GM21529 (cell line): ENCODE results near the gene EXOSC7.
"Not testable (repeated sequence)": the region's sequence is repeated elsewhere in the genome, so short reads cannot be mapped to it uniquely, and the experiment has no call there.

Experiments
- ATAC-seq: cut with Tn5 transposase; IDR thresholded peaks from one replicate; pipeline ENCODE4 v1.9.1; 2021; ENCODE audit not compliant: unreplicated experiment

The EXOSC7 gene

DNA sequence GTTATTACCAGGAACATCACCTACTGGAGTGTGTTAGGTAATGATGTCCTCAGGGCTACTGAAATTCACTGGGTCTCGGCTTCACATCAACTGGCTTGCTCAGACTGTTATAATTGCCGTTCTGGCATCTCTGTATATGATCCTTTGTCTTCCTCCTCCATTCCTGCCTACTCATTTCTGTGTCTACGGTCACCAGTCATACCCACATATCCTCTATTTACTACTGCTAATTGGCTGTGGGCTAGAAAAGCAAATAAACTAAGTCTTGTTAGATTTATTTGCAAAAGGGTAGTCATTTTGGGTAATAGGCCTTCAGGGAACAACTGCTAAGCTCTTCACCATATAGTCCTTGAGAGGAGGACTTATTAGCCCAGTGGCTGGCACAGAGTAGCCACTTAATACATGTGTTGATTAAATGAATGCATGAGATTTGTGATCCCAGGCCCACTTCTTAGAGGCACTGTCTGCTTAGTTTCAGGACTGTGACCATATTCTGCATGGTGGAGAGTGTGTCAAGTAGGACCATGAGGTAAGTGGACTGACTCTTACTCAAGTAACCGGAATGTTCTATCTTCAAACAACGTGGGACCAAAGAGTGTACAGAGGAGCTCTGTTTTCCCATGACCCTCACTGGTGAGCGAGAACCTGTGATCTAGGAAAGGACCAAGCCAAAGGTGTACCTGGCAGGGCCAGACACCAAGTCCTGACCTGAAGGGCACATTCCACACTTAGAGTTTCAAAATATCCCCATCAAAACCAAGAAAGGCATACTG, 13.2 kb upstream of the EXOSC7 start:
- ATAC-seq, result no peak

DNA sequence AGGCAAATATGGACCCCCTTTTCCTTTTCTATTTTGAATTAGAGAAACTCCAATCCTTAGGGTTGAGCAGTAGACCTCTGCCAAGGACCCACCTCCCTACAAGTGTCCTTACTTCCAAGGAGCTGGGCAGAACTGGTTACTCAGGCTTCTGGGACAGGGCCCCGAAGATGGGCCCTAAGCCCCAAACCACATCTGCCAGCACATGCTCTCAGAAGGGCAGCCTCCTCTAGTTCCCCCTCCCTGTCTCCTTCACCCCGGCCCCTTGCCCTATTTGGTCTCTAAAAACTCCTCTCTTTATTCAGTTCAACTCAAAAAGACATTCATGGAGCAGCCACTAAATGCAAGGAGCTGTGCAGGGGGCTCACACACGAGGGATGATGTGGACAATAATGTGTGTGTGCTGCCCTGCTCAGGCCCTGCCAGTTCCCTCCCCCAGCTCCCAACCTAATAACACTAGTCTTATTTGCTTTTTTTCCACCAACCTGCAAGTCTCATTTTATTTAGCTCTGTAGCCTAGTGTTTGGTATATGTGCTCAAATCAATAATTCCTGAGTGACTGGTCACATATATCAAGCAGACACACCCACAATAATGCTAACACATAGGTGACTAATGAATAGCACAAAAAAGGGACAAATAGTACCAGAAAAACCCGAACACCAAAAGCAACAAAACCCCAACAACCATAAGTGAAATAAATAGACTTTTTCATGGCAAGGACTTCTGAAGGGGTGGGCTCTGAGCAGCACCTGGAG, 12.3 kb upstream of the EXOSC7 start:
- ATAC-seq, result no peak

DNA sequence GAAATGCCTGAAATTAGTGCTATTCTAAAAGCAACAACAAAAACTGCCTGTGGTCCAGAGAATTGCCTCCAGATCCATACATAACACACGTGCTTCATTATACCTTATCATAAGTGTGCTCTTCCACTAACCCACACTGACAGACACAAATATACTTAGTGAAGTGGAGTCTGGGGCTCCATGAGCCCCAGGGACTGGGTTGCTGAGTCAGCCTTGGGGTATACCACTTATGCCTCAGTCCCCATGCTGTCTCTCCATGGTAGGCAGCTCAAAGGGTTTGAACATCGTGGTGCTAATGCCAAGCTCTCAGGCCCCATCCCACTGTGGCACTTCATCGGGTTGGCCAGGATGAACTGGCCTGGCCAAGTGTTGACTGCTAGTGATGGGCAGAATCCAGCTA, 10.9 kb upstream of the EXOSC7 start:
- ATAC-seq, result no peak

DNA sequence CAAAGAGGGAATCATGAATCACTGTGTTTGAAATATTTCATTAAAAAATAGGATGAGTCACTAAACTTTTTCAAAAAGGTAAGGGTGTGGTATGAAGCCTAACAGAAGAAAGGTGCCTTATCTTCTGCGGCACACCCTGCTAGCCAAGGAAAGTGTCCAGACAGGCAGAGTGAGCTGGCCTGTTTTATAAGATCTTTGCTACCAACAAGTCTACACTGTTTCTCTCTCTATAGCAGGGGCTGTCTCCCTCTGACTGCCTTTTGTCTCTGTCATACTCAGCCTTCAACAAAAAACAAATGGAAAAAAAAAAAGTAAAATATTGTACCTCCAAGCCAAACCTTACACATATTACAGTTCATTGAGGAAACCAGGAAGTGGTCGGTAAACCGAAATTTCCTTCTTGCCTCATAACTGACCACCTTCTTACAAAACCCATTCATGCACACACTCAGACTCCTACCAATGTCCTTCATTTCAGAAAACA, 9.2 kb upstream of the EXOSC7 start:
- ATAC-seq, result no peak

DNA sequence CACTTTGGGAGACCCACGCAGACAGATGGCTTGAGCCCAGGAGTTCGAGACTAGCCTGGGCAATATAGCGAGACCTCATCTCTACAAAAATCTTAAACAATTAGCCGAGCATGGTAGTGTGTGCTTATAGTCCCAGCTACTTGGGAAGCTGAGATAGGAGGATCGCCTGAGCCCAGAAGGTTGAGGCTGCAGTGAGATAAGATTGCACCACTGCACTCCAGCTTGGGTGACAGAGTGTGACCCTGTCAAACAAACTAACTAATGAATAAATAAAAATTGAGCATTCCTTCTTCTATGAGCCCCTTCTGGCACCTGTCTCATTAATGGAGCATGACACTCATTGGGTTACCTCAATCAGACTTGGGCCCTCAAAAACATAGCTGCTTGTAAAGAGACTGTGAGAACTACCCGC, 7.6 kb upstream of the EXOSC7 start:
- ATAC-seq, result no peak

DNA sequence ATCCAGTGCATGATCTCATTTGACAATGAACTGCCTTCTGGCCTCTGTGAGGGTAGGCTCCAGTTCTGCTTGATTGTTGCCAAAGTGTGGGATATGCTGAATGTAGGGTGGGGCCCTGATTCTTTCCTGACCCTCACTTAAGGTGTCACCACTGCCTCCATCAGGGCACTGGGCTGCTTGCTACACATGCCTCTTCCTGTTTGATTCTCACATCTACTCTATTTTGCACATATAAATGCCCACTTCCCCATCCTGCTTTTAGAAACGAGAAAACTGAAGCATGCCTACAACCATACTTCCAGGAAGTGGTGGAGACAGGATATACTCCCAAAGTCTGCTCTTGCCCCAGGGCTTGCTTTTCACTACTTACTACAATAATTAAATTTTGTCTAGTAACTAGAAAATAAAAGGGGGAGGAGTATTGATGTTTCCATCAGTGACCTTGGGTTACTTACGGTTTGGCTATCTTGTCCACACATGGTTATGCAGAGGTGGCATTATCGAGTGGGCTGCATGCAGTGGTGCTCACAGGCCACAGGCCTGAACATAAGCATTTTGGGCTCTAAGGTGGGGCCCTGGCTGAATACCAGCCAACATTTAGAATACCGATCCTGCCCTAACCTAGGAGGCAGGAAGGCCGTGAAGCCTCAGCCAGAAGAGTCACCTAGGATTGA, 6.8 kb upstream of the EXOSC7 start:
- no peak for ATAC-seq

DNA sequence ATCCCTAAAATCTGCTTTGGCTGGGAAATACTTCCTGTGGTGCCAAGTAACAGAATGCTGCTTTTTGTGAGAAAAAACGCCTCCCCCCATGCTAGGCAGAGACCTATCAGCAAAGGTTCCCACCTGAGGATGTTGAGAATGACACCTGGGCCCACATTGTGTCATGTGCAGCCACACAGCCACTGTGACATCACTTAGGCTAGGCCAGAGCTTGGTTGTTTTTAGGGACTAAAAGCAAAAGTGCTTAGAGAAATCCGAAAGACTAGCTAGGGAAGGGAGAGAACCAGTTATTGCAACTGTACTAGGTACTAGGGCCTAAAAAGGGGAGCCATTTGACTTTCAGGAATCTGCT, 6.2 kb upstream of the EXOSC7 start:
- no peak for ATAC-seq

DNA sequence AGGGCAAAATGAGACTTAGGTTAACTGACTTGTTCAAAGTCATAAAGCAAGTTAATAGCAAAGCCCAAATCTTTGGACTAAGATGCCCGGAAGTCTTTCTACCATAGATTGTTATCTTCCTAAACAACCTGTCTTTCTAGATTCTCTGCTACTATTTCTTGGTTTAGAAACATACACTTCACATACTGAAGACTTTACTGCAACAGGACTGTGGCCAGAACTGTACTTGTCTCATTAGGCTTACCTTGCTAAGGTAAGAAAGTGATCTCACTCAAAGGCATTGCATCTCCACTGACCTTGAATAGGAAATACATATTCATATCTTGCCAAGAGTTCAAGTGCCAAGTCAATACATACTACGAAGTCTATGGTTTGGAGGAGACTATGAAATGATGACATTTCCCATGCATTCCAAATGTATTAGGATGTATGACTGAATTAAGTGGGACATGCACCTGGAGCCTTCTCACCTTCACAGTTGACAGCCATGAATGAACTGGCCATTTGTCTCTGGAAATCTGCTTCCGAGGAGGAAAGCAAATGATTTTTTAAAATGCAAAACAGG, 5.0 kb upstream of the EXOSC7 start:
- ATAC-seq, result no peak

DNA sequence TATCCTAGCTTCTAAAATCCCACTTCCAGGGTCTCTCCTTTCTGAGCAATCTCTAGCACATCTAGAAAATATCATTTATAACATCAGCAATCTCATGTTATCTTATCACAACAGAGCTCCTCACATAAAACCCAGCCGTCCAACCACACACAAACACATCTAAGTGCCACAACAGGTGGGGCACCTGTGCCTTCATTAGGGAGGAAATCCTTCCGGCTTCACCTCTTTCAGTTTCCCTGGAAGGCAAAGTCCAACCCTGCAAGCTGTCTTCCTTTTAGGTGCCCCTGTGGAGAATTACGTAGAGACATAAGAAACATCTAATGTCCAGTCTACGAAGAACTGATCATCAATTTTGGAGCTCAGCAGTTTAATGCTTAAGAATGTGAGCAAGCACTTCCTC, 1.6 kb upstream of the EXOSC7 start:
- no peak for ATAC-seq

DNA sequence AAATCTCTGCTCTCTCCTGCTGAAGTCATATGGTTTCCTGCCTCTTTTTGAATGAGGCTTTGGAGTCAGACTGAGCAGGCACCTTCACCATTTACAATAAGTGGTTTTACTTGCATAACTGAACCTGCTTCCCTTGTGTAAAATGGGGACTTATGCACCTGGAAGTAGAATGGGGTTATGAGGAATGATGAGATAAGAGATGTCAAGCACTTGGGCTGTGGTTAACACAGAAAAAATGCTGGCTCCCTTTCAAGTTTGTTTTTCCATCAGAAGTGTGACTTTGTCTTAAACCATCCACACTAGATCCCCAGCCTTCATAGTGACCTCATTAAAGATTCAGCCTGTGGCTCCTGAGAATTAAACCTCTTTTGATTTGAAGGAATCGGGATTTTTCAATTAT, 5.2 kb downstream of the EXOSC7 start:
- no peak for ATAC-seq

DNA sequence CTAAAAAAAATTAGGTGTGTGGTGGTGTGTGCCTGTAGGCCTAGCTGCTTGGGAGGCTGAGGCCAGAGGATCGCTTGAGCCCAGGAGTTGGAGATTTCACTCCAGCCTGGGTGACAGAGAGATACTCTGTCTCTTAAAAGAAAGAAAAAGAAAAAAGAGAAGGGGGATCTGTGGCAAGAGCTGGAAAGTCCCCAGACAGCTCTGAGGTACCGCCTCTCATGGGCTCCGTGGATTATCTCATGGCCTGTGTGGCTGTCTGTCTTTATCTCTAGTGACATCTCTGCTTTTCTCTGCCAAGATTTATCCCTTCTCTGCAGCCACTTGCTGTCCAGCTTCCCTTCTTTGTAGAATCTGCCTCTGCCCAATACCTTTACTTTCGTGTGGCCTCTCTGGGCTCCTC, 5.7 kb downstream of the EXOSC7 start:
- ATAC-seq, result peak; percentile 34

DNA sequence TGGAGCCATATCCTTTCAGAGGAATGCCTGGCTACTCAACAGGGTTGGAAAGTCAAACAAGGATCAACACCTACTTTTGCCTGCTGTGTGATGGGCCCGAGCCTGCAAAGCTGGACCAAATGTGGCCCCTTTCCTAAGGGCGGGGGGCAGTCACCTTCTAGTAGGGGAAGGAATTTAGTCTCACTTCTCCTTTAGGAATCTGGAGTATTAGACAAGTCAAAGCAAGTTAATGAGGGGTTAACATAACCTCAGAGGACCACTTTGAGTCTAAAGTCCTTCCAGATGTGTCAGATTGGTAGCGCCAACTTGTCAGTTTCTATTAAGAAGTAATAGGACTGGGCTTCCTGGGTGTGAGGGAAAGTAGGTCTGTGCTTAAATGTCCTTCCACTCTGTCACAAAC, 6.8 kb downstream of the EXOSC7 start:
- no peak for ATAC-seq

DNA sequence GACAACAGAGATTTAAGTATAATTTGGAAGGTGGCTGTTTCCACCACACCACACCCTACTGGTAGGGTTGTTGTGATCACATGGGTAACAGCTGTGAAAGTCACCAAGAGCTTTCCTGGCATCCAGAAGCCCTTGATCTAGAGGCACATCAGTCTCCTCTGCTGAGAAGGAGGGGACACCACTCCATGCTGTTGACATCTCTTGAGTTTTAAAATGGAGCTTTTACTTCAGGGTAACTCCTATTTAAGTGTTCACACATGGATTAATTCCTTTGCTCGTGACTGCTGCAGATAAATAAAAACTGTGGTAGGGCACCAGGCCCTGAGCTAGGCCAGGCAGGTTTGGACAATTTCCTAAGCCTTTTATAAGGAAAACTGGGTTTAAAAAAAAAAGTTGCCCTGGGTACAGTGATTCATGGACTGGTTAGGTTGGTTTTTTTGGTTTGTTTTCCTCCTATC, 7.5 kb downstream of the EXOSC7 start:
- no peak for ATAC-seq

DNA sequence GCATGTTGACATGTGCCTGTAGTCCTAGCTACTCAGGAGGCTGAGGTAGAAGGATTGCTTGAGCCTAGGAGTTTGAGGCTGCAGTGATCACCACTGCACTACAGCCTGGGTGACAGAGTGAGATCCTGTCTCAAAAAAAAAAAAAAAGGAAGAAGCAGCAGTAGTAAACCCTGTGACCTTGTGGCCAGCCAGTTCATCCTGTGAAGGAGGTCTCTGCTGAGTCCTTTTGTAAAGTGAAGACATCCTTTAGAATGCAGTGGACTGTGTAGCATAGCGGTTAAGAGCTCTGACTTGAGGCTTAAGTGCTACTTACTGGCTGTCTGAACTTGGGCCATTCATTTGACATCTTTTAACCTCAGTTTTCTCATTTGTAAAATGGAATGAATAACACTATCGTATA, 8.3 kb downstream of the EXOSC7 start:
- no peak for ATAC-seq

DNA sequence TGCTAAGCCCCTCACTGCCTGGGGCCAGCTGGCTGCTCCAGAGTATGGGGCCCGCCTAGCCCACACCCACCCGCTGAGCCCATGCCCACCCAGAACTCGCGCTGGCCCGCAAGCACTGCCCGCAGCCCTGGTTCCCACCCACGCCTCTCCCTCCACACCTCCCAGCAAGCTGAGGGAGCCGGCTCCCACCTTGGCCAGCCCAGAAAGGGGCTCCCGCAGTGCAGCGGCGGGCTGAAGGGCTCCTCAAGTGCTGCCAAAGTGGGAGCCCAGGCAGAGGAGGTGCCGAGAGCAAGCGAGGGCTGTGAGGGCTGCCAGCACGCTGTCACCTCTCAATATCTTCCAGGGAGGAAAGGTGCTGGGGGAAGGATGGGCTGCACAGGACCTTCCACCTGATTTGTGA, 10.3 kb downstream of the EXOSC7 start:
- ATAC-seq, result not testable (repeated sequence)

DNA sequence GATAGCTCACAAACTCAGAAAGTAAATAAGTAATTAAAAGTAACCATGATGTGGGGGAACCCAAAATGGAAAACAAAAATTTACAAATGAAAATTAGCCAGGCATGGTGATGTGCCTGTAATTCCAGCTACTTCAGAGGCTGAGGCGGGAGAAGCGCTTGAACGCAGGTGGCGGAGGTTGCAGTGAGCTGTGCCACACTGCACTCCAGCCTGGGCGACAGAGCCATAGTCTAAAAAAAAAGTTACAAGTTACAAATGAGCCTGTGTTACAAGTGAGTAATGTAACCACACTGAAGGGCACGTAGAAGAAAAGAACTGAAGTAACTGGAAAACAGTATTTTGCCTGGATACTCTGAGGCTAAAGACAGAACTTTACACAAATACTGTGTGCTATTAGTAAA, 11.3 kb downstream of the EXOSC7 start:
- no peak for ATAC-seq

DNA sequence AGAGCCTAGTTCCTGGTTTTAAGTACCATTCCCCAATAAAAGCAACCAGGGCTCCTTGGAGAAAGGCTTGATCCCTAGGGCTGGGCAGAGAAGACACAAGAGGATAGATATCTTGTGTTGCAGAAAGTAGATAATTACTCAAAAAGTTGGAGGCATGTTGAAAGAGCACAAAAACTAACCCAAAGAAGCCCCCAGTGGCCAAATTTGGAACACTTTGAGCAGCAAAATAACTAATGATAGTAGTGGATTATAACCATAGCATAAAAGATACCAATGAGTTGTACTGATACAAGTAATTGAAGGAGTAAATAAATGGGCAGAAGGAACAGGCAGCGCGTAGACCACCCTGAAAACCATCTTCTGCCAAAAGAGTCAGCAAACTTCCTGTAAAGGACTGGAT, 12.0 kb downstream of the EXOSC7 start:
- ATAC-seq, result no peak

DNA sequence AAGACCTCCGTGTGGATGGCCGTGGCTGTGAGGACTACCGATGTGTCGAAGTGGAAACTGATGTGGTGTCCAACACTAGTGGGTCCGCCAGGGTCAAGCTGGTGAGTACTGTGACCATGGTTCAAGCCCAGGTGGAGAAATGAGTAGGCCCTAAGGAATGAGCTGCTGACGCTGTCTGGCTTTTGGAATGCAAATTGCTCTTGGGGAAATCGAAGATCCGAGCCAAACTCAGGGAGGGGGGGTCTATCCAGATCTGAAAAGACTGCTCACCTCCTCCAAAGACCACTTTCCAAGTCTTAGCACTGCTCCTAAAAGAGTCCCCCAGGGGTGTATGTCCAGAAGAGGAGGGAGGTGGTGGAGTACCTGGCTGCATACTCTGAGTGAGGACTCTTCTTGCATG, 13.1 kb downstream of the EXOSC7 start:
- ATAC-seq, result no peak

DNA sequence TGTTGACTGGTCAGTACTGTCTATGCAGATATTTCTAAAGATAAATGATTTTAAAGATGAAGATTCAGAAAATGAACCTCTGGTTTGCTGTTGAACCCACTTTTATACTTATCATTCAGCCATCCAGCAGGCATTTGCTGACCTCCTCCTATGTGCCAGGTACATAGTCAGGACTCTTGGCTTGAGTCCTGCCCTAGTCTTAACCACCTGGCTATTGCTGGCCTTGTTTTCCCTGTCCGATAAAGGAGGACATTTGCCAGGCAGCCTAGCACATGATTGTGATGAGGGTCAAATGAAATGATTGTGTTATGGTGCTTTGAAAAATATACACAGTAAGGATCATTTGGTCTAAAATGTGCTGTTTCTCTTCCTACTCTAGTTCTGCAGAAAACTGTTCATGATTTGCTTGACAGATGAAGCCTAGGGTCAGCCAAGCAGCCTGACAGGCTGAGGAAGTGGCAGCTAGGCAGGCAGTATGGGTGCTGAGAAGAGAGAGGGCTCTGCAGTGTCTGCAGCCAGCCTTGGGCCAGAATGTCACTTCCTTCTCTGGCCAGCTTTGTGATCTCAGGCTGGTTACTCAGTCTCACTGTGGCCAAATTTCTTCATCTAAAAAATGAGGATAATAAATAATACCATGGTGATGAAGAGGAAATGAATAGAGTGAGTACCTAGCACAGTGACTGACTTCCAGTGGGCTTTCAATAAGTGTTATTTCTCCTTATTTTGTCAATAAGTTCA, 13.8 kb downstream of the EXOSC7 start:
- no peak for ATAC-seq

DNA sequence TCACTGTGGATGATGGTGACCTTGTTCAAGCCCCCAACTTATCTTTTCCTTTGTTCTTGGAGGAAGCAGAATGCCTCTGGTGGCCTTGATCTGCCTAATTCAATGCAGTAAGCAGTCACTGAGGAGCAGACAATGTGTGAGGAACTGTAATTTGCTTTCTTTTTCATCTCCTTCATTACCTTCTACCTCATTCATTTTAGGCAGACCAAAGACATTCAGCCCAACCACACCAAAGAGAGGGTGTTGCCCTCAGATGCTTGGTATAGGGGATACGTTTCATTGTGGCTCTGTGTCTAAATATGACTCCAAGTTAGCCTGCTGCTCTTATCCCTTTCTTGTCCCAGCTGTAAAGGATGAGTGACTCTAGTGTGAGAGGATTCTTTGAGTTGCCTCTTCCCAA, 15.3 kb downstream of the EXOSC7 start:
- ATAC-seq, result no peak
